Measurements from ENCODE around the gene CNTF.

Gene CNTF

DNA sequence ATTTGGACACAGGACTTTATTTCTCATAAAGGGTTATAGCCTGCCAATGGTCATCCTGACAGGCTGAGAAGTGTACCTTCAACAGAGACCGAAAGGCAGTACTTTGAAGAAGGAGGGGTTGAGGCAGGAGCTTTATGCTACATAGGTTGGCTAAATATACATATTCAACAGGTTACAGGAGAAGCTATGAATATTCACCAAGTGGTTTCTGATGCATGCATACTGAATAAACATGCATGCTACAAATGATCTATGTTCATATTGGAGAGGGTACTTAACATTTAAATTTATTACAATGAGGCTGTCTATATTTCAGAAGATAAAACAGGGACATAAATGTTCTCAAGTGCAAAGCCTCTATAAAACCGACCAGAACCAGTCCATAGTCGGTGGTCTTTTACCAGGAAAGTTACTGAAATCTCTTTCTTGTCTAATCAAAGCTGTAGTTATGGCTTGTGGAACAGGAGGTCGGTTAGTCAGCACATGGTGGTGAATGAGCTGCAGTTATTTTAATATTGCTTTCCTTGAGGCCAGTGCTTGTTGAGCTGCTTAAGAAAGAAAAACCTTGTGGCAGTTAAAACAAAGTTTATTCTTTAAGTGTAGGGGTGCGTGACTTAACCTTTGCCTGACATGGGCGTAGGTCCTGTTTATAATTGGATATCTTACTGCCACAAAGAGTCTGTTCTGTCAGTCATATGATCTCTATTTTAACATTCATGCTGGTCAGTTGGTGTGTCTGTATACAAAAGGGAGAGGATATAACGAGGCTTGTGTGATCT, 19.5 kb downstream of the CNTF start:
- no peak for TF ChIP-seq GATA1 (IDR thresholded peaks at IDR 0.05; ENCODE audit: low read depth, low read length)
- DNase-seq = no peak

GRCh38 chr11:58645854-58646253, 23.4 kb downstream of the CNTF start:
- DNase-seq = no peak
- TF ChIP-seq POLR2A (IDR thresholded peaks at IDR 0.05; ENCODE audit: low read length) (no peak), GATA1 (IDR thresholded peaks at IDR 0.05; ENCODE audit: low read depth, low read length) (no peak)

- TF ChIP-seq POLR2A (IDR thresholded peaks at IDR 0.05; ENCODE audit: low read length) (no peak), GATA1 (IDR thresholded peaks at IDR 0.05; ENCODE audit: low read depth, low read length) (no peak)
- no peak for DNase-seq
These were observed 24.8 kb downstream of the CNTF start for GRCh38 chr11:58647141-58647699.

- no peak for TF ChIP-seq POLR2A (IDR thresholded peaks at IDR 0.05; ENCODE audit: low read length)
- no peak for TF ChIP-seq GATA1 (IDR thresholded peaks at IDR 0.05; ENCODE audit: low read depth, low read length)
- DNase-seq = no peak
These were observed 25.4 kb downstream of the CNTF start for GRCh38 chr11:58647866-58648265.

DNA sequence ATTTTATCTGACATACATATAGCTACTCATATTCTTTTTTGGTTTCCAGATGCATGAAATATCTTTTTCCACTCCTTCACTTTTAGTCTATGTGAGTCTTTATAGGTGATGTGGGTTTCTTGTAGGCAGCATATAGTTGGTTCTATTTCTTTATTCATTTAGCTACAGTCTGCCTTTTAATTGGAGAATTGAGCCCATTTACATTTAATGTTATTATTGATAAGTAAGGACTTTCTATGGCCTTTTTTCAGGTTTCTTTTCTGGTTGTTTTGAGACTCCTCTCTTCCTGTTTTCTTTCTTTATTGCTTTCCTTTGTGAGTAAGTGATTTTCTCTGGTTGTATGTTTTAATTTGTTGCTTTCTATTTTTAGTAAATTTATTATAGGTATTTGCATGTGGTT, 27.2 kb downstream of the CNTF start:
- DNase-seq = no peak
- TF ChIP-seq GATA1 (IDR thresholded peaks at IDR 0.05; ENCODE audit: low read depth, low read length) = no peak
- no peak for TF ChIP-seq POLR2A (IDR thresholded peaks at IDR 0.05; ENCODE audit: low read length)

DNA sequence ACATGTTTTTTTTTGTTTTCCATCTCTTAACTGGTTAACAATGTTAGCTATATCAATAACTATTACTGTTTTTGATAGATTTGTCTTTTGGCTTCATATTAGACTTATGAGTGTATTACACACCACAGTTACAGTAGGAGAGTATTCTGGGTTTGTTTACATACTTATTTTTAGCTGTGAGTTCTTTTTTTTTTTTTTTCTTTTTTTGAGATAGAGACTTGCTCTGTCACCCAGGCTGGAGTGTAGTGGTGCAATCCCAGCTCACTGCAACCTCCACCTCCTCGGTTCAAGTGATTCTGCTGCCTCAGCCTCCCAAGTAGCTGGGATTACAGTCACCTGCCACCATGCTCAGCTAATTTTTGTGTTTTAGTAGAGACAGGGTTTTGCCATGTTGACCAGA, 28.0 kb downstream of the CNTF start:
- DNase-seq = no peak
- TF ChIP-seq GATA1 (IDR thresholded peaks at IDR 0.05; ENCODE audit: low read depth, low read length) (no peak), POLR2A (IDR thresholded peaks at IDR 0.05; ENCODE audit: low read length) (no peak)

GRCh38 chr11:58652726-58653280, 30.3 kb downstream of the CNTF start:
- no peak for DNase-seq
- TF ChIP-seq POLR2A (IDR thresholded peaks at IDR 0.05; ENCODE audit: low read length) (no peak), GATA1 (IDR thresholded peaks at IDR 0.05; ENCODE audit: low read depth, low read length) (no peak)

DNA sequence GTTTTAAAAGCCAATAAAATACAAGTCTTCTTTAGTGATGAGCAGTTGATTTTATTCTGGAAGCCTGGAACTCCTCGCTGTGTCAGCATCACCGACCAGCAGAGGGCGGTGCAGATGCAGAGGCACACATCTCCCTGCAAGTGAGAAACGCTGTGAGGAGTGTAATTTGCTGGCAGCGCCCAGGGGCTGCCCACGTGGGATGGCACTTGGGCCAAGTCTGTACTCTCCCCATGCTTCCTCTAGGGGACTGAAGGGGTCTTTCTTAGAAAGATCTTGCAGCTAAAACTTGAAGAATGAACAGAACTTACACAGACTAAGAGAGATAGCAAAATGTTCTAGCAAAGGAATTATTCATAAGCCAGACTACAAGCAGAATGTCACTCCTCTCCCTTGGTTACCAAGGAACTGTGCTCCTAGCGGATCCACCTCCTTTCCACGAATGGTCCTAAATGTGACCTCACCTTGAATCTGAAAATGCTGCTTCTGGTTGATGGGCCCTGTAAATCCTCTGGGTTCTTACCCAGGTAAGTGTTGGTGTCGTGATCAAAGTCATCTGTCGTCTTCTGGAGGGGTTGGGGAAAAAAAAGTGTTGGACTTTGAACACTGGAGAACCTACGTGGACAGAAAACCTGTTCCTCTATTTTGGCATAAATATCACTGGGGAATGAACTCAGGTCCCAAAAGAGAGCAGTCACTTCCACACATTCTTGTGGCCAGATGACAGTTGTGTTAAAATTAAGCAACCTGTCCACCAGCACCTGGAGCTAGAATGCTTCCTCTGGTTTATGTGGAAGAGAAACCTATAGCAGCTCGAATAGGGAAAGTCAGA, 31.8 kb downstream of the CNTF start:
- TF ChIP-seq POLR2A (IDR thresholded peaks at IDR 0.05; ENCODE audit: low read length) = no peak
- no peak for TF ChIP-seq GATA1 (IDR thresholded peaks at IDR 0.05; ENCODE audit: low read depth, low read length)
- DNase-seq = peak; percentile 73 to 85

- no peak for DNase-seq
- no peak for TF ChIP-seq GATA1 (IDR thresholded peaks at IDR 0.05; ENCODE audit: low read depth, low read length)
- no peak for TF ChIP-seq POLR2A (IDR thresholded peaks at IDR 0.05; ENCODE audit: low read length)
These were observed 32.4 kb downstream of the CNTF start for GRCh38 chr11:58654908-58655296.

GRCh38 chr11:58656348-58656747, 33.9 kb downstream of the CNTF start:
- TF ChIP-seq GATA1 (IDR thresholded peaks at IDR 0.05; ENCODE audit: low read depth, low read length) (no peak), POLR2A (IDR thresholded peaks at IDR 0.05; ENCODE audit: low read length) (no peak)
- DNase-seq = no peak

- no peak for DNase-seq
- TF ChIP-seq POLR2A (IDR thresholded peaks at IDR 0.05; ENCODE audit: low read length) (no peak), GATA1 (IDR thresholded peaks at IDR 0.05; ENCODE audit: low read depth, low read length) (no peak)
These were observed 36.2 kb downstream of the CNTF start for GRCh38 chr11:58658623-58659022.

- no peak for DNase-seq
- TF ChIP-seq GATA1 (IDR thresholded peaks at IDR 0.05; ENCODE audit: low read depth, low read length) (no peak), POLR2A (IDR thresholded peaks at IDR 0.05; ENCODE audit: low read length) (no peak)
These were observed 36.9 kb downstream of the CNTF start for GRCh38 chr11:58659404-58659803.

GRCh38 chr11:58659910-58660570, 37.6 kb downstream of the CNTF start:
- TF ChIP-seq POLR2A (IDR thresholded peaks at IDR 0.05; ENCODE audit: low read length) (no peak), GATA1 (IDR thresholded peaks at IDR 0.05; ENCODE audit: low read depth, low read length) (no peak)
- no peak for DNase-seq
